Adrenal gland (tissue), 5 donors: Measurements from ENCODE around the gene REXO5.

Experiments
- POLR2A ChIP-seq, 2 donors: fragments of 450-650 bp; IDR thresholded peaks; one replicate each; pipeline ENCODE4 v1.6.1; 2017; ENCODE audit warnings: antibody characterized with exemption in 2 of 2, mild to moderate bottlenecking in 2 of 2, moderate library complexity in 1 of 2
- TF ChIP-seq, protein P1 (sequence below), 6 experiments: fragments of 450-650 bp in 4 of 6; fragments of 200-600 bp in 2 of 6; sonication (generic) in 1 of 6; IDR thresholded peaks; 1 replicate in 5 of 6; 2 replicates in 1 of 6; pipeline versions ENCODE4 v1.5.1 to v1.8.0; 2016 to 2021; ENCODE audit warnings: antibody characterized with exemption in 6 of 6, mild to moderate bottlenecking in 2 of 6, moderate library complexity in 1 of 6
- donor health status: DM: no; HTN: no; CAD: no.

DNA sequence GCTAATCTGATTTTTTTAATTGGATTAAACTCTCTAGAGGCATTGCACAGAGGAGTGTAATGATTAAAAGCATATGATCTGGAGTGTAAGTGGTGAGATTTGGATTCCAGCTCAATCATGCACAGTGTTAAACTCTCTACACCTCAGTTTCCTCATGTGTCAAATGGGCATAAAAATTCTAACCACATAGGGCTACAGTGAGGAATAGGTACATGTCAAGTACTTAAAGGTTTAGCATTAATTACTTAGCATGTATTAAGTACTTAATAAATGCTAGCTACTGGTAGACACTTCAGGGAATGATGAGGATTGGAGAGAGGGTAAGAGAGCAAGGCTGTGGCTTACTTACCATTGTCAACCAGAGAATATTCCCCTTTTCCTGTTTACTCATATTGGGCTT lies 17.2 kb upstream of the REXO5 start:
- TF ChIP-seq, protein P1, sequence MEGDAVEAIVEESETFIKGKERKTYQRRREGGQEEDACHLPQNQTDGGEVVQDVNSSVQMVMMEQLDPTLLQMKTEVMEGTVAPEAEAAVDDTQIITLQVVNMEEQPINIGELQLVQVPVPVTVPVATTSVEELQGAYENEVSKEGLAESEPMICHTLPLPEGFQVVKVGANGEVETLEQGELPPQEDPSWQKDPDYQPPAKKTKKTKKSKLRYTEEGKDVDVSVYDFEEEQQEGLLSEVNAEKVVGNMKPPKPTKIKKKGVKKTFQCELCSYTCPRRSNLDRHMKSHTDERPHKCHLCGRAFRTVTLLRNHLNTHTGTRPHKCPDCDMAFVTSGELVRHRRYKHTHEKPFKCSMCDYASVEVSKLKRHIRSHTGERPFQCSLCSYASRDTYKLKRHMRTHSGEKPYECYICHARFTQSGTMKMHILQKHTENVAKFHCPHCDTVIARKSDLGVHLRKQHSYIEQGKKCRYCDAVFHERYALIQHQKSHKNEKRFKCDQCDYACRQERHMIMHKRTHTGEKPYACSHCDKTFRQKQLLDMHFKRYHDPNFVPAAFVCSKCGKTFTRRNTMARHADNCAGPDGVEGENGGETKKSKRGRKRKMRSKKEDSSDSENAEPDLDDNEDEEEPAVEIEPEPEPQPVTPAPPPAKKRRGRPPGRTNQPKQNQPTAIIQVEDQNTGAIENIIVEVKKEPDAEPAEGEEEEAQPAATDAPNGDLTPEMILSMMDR (IDR thresholded peaks at IDR 0.05): no peak
- no peak for TF ChIP-seq POLR2A (IDR thresholded peaks at IDR 0.05)
